ENCODE results near the gene NLN.
"Not testable (repeated sequence)": the region's sequence is repeated elsewhere in the genome, so short reads cannot be mapped to it uniquely, and the experiment has no call there.

The NLN gene

GRCh38 chr5:65775476-65775875, 53.5 kb downstream of the NLN start:
- no peak for DNase-seq

- no peak for DNase-seq
Measured at GRCh38 chr5:65776441-65777141, 54.6 kb downstream of the NLN start.

- no peak for DNase-seq
Measured at GRCh38 chr5:65778126-65778525, 56.1 kb downstream of the NLN start.

GRCh38 chr5:65779643-65780042, 57.6 kb downstream of the NLN start:
- DNase-seq, result peak; percentile 21

GRCh38 chr5:65788296-65788695, 66.3 kb downstream of the NLN start:
- DNase-seq, result not testable (repeated sequence)

GRCh38 chr5:65790371-65791163, 68.6 kb downstream of the NLN start:
- DNase-seq, result peak; percentile 26

GRCh38 chr5:65791712-65792673, 70.0 kb downstream of the NLN start:
- no peak for DNase-seq

- no peak for DNase-seq
Measured at GRCh38 chr5:65796269-65796668, 74.3 kb downstream of the NLN start.

GRCh38 chr5:65796751-65797316, 74.8 kb downstream of the NLN start:
- DNase-seq, result peak; percentile 37

GRCh38 chr5:65797481-65797880, 75.5 kb downstream of the NLN start:
- DNase-seq, result no peak

GRCh38 chr5:65799857-65800256, 77.9 kb downstream of the NLN start:
- no peak for DNase-seq

GRCh38 chr5:65800775-65801174, 78.8 kb downstream of the NLN start:
- no peak for DNase-seq

- no peak for DNase-seq
Measured at GRCh38 chr5:65801352-65801783, 79.4 kb downstream of the NLN start.

- no peak for DNase-seq
Measured at GRCh38 chr5:65802080-65802479, 80.1 kb downstream of the NLN start.

GRCh38 chr5:65802820-65803219, 80.8 kb downstream of the NLN start:
- no peak for DNase-seq

GRCh38 chr5:65803699-65804391, 81.8 kb downstream of the NLN start:
- no peak for DNase-seq

GRCh38 chr5:65805089-65805488, 83.1 kb downstream of the NLN start:
- DNase-seq, result no peak

- DNase-seq, result not testable (repeated sequence)
Measured at GRCh38 chr5:65807494-65807893, 85.5 kb downstream of the NLN start.

GRCh38 chr5:65808251-65808741, 86.3 kb downstream of the NLN start:
- no peak for DNase-seq

GRCh38 chr5:65808818-65809217, 86.8 kb downstream of the NLN start:
- no peak for DNase-seq

- no peak for DNase-seq
Measured at GRCh38 chr5:65809817-65810531, 88.0 kb downstream of the NLN start.

Measured in CD4-positive, alpha-beta T cell treated with Interleukin-10 for 1 hour (primary cell).